NCI-H510A treated with DMSO at 0.1 percent for 48 hours (cell line): Measurements from ENCODE around the gene UBXN1.
"Not testable (repeated sequence)": the region's sequence is repeated elsewhere in the genome, so short reads cannot be mapped to it uniquely, and the experiment has no call there.

Source experiments
- DNase-seq: peaks from one replicate; lab custom pipeline; 2025; lab: John Stamatoyannopoulos, UW

The UBXN1 gene

DNA sequence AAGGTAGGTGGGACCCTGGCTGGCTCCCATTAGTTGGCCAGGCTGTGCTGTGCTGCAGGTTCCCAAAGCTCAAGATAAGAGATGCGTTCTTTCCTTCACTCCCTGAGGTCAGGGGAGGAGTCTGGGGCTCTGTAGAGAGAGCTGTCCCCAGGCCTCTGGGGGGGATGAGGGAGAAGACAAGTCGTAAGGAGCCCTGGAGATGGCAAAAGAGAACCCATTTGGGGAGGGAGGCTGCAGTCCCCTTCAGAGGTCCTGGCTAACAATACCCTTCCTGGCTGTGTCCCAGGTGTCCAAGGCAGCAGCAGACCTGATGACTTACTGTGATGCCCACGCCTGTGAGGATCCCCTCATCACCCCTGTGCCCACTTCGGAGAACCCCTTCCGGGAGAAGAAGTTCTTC lies 29.5 kb upstream of the UBXN1 start:
- DNase-seq, result no peak

DNA sequence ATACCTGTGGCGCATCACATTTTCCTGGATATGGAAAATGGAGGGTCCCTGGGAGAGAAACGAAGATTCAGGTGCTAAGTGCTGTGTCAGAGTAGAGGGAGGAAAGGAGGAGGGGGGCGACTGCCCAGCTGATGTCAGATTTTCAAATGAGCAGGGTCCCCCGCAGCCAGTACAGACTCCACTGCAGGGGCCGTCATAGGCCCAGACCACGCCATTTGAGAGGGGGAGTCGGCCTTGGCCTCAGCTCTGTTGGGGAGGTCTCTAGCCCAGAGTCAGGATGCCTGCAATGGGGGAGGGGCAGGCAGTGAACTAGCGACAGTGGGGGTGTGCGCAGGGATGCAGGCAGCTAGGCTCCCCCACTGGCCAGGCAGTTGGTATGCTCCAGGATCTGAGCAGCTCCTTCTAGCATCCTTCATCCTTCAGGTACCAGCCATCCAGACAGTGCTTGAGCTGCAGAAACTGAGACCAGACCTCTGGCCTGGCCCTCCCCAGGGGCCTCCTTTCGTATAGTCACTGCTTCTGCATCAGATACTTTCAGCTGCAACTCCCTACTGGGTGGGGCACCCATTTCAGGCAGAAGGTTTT lies 28.5 kb upstream of the UBXN1 start, which contains the start of the genes BSCL2 and GNG3:
Gene BSCL2 (minus strand): TSS at position 148 of the 585 bp plus-strand sequence. CDS start 229 bp downstream, outside the sequence.
Gene GNG3 (plus strand): TSS at position 400 of the 585 bp plus-strand sequence. CDS start 620 bp downstream, outside the sequence.
- DNase-seq, result no peak

DNA sequence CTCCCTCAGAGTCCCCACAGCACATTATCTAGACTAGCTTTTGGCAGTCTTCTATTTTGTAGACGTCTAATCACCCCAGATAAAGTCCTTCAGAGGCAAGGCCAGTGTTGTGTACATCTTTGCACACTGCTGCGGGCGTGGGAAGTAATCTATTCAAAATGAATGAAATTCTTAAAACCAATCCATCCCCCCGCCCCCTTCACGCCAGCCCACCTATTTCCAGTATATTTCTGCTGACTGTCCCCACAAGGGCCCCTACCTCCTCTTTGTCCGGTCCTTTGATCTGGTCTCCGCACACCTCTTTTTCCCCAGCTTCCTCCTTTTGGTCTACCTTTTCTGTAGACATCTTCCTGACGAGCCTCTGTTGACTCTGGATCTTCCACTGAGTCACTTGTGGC lies 28.0 kb upstream of the UBXN1 start:
- DNase-seq, result no peak

DNA sequence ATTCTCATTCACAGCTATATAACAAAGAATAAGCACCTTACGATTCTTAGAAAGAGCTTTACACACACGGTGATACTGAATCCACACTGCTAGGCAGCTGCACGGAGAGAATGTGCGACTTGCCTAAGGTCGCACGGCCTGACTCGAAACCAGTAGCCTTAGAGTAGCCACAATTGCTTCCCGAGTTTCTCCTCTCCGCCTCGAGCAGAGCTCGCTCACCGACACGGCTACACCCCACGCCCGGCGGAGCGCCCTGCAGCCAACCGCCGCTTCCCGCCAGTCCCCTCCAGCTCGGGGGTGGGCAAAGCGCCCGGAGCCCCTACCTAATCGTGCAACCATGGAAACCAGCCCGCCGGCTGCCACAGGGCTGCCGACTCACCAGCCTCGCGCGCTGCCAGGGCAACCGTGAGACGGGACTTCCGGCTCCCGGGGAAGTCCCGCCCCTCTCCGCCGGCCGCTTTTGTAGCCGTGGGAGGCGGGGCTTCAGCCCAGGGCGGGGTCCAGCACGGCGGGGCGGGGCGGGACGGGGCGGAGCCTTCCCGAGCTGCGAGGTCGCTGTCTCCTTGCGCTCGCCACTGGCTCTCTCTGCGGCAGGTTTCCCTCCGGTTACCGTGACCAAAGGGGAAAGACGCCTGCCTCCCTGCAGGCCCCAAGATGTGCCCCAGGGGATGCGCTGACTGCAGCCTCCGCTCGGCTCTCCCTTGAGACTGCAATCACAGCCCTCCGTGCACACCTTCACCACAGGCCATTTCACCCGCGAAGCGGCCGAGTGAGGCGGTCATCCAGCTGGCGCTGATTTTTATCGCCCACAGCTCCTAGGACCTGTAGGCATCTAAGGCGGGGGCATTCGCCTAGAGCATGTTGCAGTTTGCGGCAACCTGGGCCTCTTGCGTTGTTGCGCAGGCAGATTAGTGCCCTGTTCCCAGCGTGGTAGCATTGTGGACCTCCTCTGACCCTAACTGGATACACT lies 27.3 kb upstream of the UBXN1 start:
- peak; percentile 86 for DNase-seq

DNA sequence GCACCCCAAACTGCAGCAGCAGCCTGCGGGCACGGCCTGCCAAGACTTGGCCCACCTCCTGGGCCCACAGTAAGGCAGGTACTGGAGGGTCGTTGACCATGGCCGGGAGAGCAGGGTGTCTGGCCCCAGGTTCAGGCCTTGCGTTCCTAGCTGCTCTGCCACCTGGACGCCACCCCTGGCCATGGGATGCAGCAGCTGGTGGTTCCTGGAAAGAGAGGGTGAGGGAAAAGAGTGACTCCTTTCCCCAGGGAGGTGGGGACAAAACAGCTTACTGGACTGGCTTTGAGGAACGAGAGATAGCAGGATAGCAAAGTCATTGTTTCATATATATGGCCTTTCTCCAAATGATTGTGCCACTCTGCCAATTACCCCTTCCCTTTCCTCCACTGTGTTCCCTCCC lies 26.5 kb upstream of the UBXN1 start:
- peak; percentile 22 for DNase-seq

DNA sequence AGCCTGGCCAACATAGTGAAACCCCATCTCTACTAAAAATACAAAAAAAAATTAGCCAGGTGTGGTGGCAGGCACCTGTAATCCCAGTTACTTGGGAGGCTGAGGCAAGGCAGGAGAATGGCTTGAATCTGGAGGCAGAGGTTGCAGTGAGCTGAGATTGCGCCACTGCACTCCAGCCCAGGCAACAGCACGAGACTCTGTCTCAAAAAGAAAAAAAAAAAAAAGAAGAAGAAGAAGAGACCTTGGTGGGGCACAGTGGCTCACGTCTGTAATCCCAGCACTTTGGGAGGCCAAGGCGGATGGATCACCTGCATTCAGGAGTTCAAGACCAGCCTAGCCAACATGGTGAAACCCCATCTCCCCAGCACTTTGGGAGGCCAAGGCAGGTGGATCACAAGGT lies 25.0 kb upstream of the UBXN1 start:
- not testable (repeated sequence) for DNase-seq

DNA sequence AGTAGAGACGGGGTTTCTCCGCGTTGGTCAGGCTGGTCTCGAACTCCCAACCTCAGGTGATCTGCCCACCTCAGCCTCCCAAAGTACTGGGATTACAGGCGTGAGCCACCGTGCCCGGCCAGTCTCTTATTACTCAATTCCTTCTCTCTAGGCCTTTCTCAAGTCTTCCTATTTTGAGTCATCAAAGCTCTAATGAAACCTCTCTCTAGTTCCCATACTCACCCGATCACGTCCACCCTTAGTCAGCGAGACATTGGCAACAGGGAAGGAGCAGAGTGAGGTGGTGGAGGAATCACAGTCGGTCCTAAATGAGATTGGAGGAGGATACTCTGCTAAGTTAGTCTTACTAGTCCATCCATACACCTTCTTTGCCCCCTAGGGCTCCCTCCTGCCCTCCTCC lies 23.4 kb upstream of the UBXN1 start:
- no peak for DNase-seq

DNA sequence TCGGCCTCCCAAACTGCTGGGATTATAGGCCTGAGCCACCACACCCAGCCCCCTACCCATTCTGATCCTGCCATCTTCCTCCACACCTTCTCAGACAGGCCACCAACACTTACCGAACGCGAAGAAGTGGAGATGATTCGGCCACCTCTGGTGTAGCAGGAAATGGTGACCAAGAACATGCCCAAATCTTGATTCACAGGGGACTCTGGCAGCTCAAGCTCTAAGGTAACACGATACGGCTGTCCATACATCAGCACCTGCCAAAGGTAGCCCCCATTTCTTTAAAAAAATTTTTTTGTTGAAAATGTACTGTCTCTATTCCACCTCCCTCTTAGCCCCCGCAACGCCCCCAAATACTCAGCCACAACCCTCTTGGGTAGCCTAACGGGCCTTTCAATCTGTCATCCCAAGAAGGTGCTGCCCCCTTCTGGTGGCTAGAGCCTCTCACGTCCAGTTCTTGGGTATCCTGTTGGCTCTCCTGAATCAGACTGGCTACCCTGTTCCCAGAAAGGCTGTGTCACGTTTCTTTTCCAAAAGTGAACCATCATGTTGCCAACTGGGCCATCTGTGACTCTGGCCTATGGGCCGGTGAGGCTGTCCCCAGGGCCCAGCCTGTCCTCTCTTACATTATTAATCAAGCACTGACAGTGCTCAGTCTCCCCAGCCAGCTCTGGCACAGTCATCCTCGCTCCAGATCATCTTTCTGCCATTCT lies 15.7 kb upstream of the UBXN1 start:
- DNase-seq, result peak; percentile 79

DNA sequence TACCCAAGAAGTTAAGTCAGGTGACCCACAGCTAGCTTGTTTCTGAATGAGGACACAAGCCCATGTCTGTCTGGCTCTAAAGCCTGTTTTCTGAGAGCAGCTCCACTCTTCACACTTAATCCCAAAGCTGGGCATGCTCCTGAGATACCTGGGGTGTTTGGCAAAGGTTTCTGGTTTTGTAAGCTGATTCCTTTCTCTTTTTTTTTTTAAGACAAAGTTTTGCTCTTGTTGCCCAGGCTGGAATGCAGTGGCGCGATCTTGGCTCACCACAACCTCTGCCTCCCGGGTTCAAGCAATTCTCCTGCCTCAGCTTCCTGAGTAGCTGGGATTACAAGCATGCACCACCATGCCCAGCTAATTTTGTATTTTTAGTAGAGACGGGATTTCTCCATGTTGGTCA lies 14.8 kb upstream of the UBXN1 start:
- not testable (repeated sequence) for DNase-seq

DNA sequence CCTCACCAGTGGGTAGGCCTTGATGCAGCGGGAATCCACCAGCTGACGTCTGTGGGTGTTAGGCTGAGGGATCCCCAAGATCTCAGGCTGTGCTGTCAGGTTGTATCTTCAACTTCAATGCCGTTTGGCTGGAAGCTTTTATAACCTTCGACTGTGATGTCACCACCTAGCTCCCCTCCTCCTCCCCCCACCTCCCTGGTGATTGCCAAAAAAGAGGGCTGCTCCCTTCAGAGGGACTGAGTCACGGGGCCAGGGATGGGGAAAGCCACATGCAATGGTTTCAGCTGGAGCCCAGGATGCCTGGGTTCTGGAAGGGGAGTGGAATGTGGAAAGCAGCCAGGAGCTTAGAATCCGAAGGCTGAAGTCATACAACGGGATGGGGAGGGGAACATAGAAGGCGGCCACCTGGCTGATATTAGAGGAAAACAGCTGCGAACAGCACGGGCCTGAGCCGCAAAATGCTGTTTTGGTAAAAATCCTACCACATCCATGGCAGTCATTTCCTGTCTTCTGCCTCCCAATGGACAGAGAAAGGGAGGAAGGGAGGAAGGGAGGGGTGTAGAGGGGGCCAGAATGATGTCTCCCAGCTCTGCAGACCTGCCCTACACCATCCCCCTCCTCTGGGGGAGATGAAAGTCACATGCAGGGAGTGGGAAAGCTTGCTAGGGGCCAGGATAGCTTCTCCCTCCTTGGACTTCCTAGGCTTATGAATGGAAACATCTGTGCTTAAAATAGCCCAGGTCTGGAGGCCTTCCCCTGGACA lies 10.7 kb upstream of the UBXN1 start, which contains the start of gene LRRN4CL:
Gene LRRN4CL (minus strand): TSS at position 110 of the 763 bp plus-strand sequence. CDS start 1,022 bp downstream, outside the sequence.
- no peak for DNase-seq

DNA sequence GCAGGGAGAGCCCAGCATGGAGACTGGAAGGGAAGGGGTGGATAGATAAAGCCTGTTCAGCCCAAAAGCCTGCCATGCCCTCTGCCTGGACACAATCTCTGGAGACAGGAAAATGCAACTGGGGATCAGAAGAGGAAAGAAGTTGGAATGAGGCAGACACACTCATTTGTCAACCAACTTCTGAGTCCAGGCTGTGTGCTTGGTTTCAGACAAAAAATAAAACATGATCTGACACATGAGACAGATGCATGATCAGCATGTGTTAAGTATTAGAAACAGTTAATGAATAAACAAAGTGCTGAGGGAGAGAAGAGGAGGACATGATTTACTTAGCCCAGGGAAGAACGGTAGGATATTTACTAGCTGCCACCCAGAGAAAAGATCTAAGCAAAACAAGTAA lies 9.6 kb upstream of the UBXN1 start:
- DNase-seq, result no peak

DNA sequence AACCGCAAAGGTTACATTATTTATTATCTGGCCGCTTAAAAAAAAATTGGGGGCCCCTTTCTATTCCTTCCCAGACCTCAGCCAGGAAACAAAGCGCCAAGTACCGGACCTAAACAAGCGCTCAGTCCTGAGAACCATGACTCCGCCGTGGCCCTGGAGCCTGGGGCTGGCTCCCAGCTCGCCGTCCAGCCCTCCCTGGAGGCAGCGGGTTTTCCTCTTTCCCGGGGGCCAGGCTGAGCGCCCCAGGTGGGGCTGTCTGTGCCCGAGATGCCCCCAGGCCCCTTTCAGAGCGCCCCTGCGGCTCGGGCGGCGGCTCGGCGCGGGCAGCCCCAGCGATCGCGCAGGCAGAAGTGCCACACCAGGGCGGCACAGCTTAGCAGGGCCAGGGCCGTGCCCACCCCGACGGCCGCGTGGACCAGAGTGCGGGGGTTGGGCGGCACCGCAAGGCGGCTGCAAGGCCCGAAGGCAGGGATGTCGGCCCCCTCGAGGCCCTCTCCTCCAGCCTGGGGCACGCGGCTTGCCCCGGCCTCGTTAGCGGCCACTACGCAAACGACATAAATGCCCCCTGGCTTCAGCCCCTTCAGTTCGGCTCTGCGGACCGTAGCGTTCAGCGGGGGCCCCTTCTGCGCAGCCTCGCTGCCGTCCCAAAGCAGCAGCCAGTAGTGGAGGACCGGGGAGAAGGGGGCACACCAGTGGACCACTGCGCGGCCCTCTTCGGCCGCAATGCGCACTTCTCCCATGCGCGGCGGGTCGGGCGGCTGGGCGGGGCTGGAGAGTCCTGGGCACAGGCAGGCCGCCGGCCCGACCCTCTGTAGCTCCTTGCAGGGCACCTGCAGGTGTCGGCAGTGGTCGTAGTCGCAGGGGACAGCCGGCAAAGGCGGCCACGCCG lies 8.9 kb upstream of the UBXN1 start:
- no peak for DNase-seq

DNA sequence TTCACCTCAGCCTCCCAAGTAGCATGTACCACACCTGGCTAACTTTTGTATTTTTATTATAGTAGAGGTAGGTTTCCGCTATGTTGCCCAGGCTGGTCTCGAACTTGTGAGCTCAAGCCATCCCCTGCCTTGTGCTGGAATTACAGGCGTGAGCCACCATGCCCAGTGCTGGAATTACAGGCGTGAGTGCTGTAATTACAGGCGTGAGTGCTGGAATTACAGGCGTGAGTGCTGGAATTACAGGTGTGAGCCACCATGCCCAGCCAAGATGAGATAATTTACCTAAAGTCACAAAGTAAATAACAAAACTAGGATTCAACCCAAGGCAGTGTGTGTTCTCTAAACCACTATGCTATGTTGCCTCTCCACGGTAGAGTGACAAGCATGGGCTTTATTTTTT lies 3.6 kb upstream of the UBXN1 start:
- no peak for DNase-seq

DNA sequence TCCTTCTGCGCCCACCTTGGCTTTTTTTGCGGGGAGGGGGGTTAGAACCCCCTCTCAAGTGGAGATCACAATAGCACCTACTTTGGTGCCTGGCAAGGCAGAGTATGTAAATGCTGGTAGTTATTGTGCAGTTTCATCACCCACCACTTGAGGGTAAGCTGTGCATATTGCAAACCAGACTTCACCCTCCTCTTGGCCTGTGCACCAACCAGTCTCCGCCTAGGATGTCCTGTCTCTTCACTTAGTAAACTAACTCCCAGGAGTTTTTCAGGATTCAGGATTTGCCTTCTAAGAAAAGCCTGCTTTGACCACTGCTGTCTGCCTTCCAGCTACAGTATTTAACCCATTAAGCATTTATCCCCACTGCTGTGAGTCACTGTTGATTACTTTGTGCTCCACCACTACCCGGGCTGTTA lies 2.0 kb upstream of the UBXN1 start:
- DNase-seq, result peak; percentile 71

DNA sequence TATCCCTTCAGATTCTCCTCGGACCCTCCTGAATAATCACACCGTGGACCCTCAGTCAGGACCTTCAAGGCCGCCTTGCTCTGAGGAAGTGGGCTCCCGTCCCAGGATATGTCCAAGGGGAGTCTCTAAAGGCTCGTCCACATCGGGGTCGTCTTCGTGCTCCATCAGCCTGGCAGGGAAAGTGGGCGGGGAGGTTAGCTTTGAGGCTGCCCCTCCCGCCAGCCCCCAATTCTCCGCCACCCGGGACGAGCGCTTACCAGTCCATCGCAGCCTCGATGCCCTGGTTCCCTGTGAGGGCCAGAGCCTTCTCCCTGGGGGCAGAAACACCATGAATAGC lies 472 bp downstream of the UBXN1 start:
- no peak for DNase-seq

DNA sequence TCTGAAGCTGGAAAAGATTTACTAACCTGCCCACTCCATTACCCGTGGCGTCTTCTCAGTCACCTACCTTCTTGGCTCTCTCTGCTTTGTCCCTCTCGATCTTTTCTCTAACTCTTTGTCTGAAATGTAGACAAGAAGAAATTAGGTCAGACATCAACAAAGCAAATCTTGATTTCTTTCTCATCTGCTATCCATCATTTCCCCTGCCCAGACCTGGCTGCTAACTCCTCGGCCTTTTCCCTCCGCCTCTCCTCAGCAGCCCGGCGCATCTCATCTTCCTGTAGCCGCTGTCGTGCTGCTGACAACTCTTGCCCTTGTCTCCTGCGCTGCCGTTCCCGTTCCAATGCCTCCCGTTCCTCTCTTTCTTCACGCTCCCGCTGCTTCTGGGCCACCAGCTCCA lies 1.2 kb downstream of the UBXN1 start:
- no peak for DNase-seq

DNA sequence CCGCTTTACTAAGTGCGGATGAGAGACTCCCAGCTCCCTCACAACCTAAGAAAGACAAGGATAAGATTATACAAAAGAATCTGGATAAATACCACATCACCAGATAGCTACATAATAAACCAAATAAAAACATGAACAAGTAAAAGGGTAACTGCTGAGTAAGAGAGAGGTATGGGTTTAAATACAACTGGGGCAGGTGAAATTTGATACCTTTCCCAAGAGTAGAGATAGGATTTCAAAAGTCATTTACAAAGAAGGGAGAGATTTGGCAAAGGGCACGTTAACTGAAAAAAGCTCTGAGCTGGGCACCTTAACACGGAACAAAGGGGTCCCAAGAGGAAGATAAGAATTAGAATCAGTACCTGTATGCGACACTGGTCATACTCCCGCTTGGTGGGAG lies 1.7 kb downstream of the UBXN1 start:
- DNase-seq, result no peak

DNA sequence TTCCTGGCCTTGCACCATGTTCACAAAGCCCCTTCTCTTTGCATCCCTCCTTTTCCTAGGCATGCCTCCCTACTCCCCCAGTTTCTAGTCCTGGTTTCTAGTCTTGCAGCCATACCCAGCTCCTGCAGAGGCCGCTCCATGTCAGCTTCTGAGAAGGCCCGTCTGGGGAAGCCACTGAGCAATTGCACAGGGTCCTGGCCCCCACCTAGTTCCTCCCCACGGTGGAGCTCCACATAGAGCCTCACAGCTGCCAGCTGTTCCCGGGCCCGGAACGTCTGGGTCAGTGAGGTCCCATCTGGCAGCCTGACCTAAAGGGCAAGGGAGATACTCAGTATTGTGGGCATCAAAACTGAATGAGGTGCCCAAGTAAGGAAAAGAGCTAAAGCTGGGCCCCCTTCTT lies 2.2 kb downstream of the UBXN1 start:
- DNase-seq, result no peak

DNA sequence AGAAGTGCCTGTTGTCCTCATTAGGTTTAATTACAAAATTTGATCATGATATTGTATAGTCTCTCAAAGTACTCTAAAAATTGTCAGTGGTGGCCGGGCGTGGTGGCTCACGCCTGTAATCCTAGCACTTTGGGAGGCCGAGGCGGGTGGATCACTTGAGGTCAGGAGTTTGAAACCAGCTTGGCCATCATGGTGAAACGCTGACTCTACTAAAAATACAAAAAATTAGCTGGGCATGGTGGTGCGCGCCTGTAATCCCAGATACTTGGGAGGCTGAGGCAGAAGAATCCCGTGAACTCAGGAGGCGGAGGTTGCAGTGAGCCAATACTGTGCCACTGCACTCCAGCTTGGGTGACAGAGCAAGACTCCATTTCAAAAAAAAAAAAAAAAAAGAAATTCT lies 3.5 kb downstream of the UBXN1 start:
- not testable (repeated sequence) for DNase-seq

DNA sequence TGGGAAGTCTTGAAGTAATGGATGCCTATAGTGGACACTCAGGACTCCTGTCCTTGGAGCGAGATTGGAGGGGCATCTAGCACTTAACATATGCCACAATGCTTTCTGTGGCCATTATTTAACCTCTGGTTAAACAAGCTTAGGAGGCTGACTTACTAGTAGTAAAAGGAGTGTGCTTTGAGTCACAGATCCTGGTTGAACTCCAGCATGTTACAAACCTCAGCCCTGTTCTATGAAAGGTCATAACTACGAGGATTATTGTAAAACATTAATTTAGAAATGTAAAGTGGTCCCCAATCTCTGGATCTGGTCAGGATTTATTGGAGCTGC lies 5.7 kb downstream of the UBXN1 start:
- DNase-seq, result no peak
